ENCODE measurements around the gene CBX7. TPM values are rescaled to one million over a fixed set of nuclear protein-coding genes. Genes with fewer than 3 reads are reported as not detected.

CBX7 gene
- total and polyA plus RNA-seq, 2 experiments from 2014 or later: 2.6 to 11.5 TPM

- no peaks in the 10 kb centered on the region for H4K20me1 ChIP-seq (replicated peaks; ENCODE audit: insufficient read depth)
- no peaks in the 10 kb centered on the region for H3K36me3 Mint-ChIP-seq (ENCODE audit: low read depth)
- no peak overlapping the region for H3K4me3 Mint-ChIP-seq
Measured at GRCh38 chr22:39101226-39101625, 51.3 kb downstream of the CBX7 start.

More at GRCh38 chr22:39101226-39101625, 51.3 kb downstream of the CBX7 start:
- Histone ChIP-seq H3K36me3 (ENCODE audit: insufficient read depth) (no peaks in the 10 kb centered on the region), H3K4me2 (no peak overlapping the region), H3K27ac (ENCODE audit: low read depth) (no peak overlapping the region), H3K9me2 (ENCODE audit: insufficient read depth) (no peaks in the 10 kb centered on the region), H3F3A (replicated peaks; ENCODE audit: low read depth) (0 out of 2 replicates have a peak, but pooled peaks cover 3% of the 10 kb centered on the region), H3K4me1 (ENCODE audit: insufficient read depth) (peaks cover 22% of the 10 kb centered on the region; the same call in 1 of the 2 replicates), H3K79me2 (replicated peaks; ENCODE audit: insufficient read depth) (no peaks in the 10 kb centered on the region), H3K27me3 (ENCODE audit: insufficient read depth) (no peaks in the 10 kb centered on the region), H2AFZ (no peak overlapping the region), H3K4me3 (no peak overlapping the region)
- H3K9me3 Mint-ChIP-seq: no peaks in the 10 kb centered on the region
- DNase-seq (ENCODE audit: low spot score) (no peak), ATAC-seq (no peak)
- no peak overlapping the region for H3K27ac Mint-ChIP-seq
- peaks cover 32% of the 10 kb centered on the region for H3K4me1 Mint-ChIP-seq
- TF ChIP-seq EZH2 (IDR thresholded peaks at IDR 0.05; ENCODE audit: low read depth, unreplicated experiment) (no peak), STAT1 (IDR thresholded peaks at IDR 0.05; ENCODE audit: unreplicated experiment) (no peak), ZNF114 (CRISPR knock-in tag; IDR thresholded peaks at IDR 0.05) (no peak), NANOG (IDR thresholded peaks at IDR 0.05; ENCODE audit: borderline replicate concordance) (no peak), POLR2AphosphoS5 (IDR thresholded peaks at IDR 0.05; ENCODE audit: low read depth) (no peak), CREB1 (CRISPR knock-in tag; IDR thresholded peaks at IDR 0.05; ENCODE audit: low read depth) (no peak), JUNB (IDR thresholded peaks at IDR 0.05; ENCODE audit: unreplicated experiment) (no peak), REST (IDR thresholded peaks at IDR 0.05; ENCODE audit: unreplicated experiment) (no peak), ZNF331 (CRISPR knock-in tag; IDR thresholded peaks at IDR 0.05; ENCODE audit: low read depth) (no peak), ZNF462 (CRISPR knock-in tag; IDR thresholded peaks at IDR 0.05) (no peak), EZH2phosphoT487 (IDR thresholded peaks at IDR 0.05; ENCODE audit: unreplicated experiment) (no peak)
- TF ChIP-seq, protein P1, sequence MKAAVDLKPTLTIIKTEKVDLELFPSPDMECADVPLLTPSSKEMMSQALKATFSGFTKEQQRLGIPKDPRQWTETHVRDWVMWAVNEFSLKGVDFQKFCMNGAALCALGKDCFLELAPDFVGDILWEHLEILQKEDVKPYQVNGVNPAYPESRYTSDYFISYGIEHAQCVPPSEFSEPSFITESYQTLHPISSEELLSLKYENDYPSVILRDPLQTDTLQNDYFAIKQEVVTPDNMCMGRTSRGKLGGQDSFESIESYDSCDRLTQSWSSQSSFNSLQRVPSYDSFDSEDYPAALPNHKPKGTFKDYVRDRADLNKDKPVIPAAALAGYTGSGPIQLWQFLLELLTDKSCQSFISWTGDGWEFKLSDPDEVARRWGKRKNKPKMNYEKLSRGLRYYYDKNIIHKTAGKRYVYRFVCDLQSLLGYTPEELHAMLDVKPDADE (IDR thresholded peaks at IDR 0.05): no peak
- peaks cover 11% of the 10 kb centered on the region for H3K27me3 Mint-ChIP-seq (ENCODE audit: insufficient read depth, low read depth, poor library complexity)

Measured in GM23338 (cell line).